ENCODE data around the gene ACTG1.

DNA sequence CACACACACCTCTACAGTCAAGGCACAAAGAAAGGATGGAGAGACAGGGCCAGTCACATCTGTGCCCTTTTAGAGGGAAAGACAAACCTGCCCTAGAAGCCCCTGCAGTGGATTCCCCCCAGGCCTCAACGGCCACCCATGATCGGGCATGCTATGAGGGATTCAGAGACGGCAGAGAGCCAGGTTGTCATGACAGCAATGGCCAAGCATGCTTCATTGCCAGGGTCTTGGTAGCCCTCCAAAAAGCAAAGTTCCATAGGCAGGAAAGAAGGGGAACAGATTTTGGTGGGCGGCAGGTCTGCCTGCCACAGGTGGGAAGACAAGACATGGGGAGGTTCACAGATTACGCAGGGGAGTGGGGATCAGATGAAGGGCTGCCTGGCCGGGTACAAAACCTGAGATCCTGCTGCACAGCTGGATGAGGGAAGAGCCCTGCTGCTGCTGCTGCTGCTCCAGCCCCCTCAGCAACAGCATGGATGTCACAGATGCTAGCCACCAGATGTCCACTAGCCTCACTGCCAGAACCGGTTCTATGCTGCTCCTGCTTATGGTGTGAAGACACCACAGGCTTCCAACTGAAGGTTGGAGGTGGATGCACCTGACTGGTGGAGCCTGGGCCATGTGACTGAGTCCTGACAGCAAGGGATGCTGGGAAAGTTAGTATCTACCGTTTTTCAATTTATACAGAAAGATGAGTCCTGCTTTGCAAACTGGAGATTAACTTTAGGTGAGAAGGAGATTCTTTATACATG is 17.8 kb downstream of the ACTG1 start:
- TF ChIP-seq TARDBP (IDR thresholded peaks at IDR 0.05) (no peak), SP1 (IDR thresholded peaks at IDR 0.05) (no peak), ELF4 (IDR thresholded peaks at IDR 0.05) (no peak), NFRKB (IDR thresholded peaks at IDR 0.05) (no peak), LEF1 (IDR thresholded peaks at IDR 0.05; ENCODE audit: borderline replicate concordance) (no peak)

Measured in HEK293T (cell line).